ENCODE data around the gene GALNT1. TPM values are rescaled to one million over a fixed set of nuclear protein-coding genes. Genes with fewer than 3 reads are reported as not detected.

The GALNT1 gene
- total RNA-seq, 1 donor = 82.9 TPM

GRCh38 chr18:35680139-35680551 is 98.6 kb downstream of the GALNT1 start:
- no peak for DNase-seq (ENCODE audit: low read depth)
- TF ChIP-seq CTCF (IDR thresholded peaks at IDR 0.05; ENCODE audit: insufficient read depth, low read depth, low read length) = no peak

GRCh38 chr18:35682281-35682867 is 100.8 kb downstream of the GALNT1 start:
- no peak for DNase-seq (ENCODE audit: low read depth)
- no peak for TF ChIP-seq CTCF (IDR thresholded peaks at IDR 0.05; ENCODE audit: insufficient read depth, low read depth, low read length)
- no peak overlapping the region for H3K4me3 ChIP-seq (ENCODE audit: low read depth, low read length)

More at GRCh38 chr18:35680139-35680551, 98.6 kb downstream of the GALNT1 start:
- H3K4me3 ChIP-seq (ENCODE audit: low read depth, low read length) = no peak overlapping the region

DNA sequence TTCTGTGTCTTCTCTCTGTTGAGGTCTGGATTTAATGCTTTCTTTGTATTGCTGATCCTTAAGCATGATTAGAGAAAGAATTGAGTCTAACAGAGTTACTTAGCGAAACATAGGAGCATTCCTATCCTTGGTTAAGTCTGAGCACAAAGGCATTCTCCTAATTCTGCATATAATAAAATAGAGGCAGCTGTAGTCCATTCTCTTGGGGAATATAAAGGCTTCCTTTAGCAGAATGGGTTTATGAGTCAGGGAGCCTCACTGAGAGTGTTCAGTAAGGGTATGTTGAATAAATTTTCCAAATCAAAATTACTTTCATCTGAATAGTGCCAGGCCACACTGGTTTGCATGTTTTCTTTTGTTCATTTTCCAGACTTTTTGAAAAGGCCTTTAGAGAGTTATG is 101.5 kb downstream of the GALNT1 start:
- TF ChIP-seq CTCF (IDR thresholded peaks at IDR 0.05; ENCODE audit: insufficient read depth, low read depth, low read length) = no peak
- no peak for DNase-seq (ENCODE audit: low read depth)

GRCh38 chr18:35688757-35689156 is 107.2 kb downstream of the GALNT1 start:
- peak; percentile 13 for DNase-seq (ENCODE audit: low read depth)
- no peak for TF ChIP-seq CTCF (IDR thresholded peaks at IDR 0.05; ENCODE audit: insufficient read depth, low read depth, low read length)
- H3K4me3 ChIP-seq (ENCODE audit: low read depth, low read length) = no peak overlapping the region

More for the DNA sequence above, 101.5 kb downstream of the GALNT1 start:
- no peak overlapping the region for H3K4me3 ChIP-seq (ENCODE audit: low read depth, low read length)

DNA sequence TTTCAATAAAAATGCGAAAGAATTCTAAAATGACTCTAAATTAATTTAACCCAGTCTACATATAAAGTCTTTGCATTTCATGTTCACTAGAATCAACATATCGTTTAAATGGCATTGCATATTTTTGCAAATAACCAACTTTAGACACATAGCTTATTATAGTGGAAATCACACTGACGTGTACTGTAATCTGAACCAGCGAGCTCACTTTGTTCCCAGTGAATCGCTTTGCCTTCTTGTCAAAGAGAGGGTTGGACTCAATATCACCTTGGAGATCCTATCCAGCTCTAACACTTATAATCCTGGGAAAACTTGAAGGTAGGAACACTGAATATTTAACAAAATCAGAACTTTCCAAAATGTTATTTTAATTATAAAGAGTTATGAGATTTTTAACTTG is 108.2 kb downstream of the GALNT1 start:
- no peak for TF ChIP-seq CTCF (IDR thresholded peaks at IDR 0.05; ENCODE audit: insufficient read depth, low read depth, low read length)
- no peak overlapping the region for H3K4me3 ChIP-seq (ENCODE audit: low read depth, low read length)
- no peak for DNase-seq (ENCODE audit: low read depth)

DNA sequence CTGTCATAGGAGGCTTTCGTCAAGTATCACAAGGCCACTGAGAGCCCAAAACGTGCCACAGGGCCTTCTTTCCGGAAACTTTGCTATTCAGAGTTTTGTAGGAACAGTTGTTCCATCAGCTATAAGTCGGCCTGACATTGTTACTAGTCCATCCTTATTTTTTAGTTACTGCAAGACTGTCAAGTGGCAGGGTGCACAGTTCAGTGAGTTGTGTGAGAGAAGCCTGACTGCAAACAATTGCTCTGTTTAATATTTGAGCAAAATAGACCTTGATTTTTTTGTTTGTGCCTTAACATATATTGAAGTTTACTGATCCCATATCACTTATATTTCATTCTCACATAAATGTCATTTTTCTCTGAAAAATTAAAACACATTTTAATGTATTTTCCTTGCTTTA is 110.1 kb downstream of the GALNT1 start:
- DNase-seq (ENCODE audit: low read depth) = no peak
- H3K4me3 ChIP-seq (ENCODE audit: low read depth, low read length) = no peak overlapping the region
- TF ChIP-seq CTCF (IDR thresholded peaks at IDR 0.05; ENCODE audit: insufficient read depth, low read depth, low read length) = no peak

- no peak overlapping the region for H3K4me3 ChIP-seq (ENCODE audit: low read depth, low read length)
- no peak for TF ChIP-seq CTCF (IDR thresholded peaks at IDR 0.05; ENCODE audit: insufficient read depth, low read depth, low read length)
- no peak for DNase-seq (ENCODE audit: low read depth)
Observed at GRCh38 chr18:35692866-35693265, 111.3 kb downstream of the GALNT1 start.
